Stimulated activated CD8-positive, alpha-beta memory T cell treated with anti-CD3 and anti-CD28 coated beads, Interleukin-2, amount 100 ng/mL, for 1 hour (primary cell): ENCODE measurements around the gene CUL7.
A peak's percentile ranks its signal among the peaks of the same experiment; 100 is the strongest.
"Not testable (repeated sequence)": the region's sequence is repeated elsewhere in the genome, so short reads cannot be mapped to it uniquely, and the experiment has no call there.

Experiments used
- DNase-seq, 2 donors: peaks; one replicate each; pipeline ENCODE4 v3.0.0-alpha.2; 2020; ENCODE audit warnings: low read depth in 2 of 2

The CUL7 gene

GRCh38 chr6:43053545-43054205, at the start of gene CUL7:
Gene CUL7, minus strand, starts transcription at chr6:43053851. Its CDS starts 1,063 bp downstream, at chr6:43052788.
- DNase-seq = peak; percentile 75 to 79

GRCh38 chr6:43101497-43101896, 47.8 kb upstream of the CUL7 start:
- no peak for DNase-seq

- DNase-seq = no peak
These were observed 43.9 kb upstream of the CUL7 start for GRCh38 chr6:43097502-43097901.

DNA sequence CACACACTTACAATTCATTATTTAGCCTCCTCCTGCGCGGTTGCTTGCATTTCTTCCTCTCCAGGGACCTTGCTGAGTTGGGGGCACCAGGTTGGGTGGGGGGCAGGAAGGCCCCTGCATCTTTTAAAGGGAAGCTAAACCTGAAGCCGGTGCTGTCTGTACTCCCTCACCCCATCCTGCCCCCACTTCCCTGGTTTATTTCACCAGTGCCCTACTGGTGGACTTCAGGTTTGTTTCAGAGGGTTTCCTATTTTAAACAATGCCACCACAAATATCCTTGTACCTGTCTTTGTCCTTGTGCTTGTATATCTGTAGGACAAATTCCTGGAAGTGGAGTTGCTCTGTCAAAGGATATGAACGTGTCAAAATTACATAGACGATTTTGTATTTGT, 43.4 kb upstream of the CUL7 start:
- DNase-seq = no peak

GRCh38 chr6:43096451-43097097, 42.9 kb upstream of the CUL7 start:
- DNase-seq = no peak

DNA sequence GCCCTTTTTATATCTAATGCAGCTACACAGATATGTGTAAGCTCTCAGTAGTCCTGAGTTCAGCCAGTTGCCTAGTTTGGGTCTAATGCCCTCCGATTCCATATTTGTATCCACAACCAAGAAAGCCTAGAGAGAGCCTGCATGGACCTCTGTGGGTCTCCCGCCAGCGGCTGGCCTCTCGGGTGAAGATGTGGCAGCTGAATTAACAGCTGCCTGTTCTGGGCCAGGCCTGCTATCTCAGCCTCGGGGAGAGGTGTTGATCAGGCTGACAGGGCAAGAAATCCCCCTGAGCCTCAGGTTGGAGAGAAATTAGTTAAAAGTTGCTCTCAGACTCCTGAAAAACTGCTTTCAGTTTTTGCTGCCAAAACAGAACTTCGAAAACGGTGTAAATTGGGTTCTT, 42.3 kb upstream of the CUL7 start:
- no peak for DNase-seq

DNA sequence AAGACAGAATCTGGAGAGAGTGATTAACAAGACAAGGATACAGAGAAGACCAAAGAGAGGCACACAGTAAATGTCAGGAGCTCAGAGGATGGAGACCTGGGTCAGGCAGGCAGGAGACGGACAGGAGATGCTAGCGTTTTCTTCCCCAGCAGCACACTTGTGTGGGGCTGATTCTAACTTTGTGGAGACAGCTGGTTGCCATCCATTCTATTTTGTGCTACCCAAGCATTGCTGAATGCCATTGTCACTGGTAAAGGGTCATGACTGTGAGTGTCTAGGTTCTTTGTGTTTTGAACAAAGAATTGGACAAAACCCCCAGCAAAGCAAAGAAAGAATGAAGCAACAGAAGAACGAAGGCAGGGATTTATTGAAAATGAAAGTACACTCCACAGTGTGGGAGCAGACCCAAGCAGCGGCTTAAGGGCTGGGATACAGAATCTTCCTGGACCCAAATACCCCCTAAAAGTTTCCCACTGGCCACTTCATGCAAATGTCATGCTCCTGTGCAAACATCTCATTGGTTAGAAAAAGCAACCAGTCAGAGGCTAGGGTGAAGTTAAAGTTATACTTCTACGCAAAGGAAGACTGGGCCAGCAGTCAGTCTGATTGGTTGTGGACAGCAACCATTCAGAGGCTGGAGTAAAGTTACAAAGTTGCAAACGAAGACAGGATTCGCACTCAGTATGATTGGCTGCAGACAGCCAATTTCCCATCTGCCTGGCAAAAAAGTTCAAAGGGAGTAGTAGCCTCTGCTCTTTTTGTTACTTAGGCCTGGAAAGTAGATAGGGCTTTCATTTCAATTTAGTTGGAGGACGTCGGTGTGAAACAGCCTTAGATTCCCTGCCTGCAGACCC, 40.0 kb upstream of the CUL7 start:
- DNase-seq = no peak

DNA sequence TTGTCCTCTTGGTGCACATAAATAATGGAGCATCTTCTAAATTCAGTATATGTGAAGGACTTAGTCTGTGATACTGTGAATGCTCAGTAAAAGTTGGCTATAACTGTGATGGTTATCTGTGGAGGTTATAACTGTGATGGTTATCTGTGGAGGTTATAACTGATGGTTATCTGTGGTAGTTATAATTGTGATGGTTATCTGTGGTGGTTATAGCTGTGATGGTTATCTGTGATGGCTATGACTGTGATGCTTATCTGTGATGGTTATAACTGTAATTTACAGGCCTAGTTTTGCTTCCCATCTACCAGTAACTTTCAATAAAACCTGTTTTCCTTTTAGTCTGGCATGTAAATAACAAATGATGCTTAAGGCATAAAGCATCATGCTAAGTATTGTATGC, 39.0 kb upstream of the CUL7 start:
- DNase-seq = no peak

DNA sequence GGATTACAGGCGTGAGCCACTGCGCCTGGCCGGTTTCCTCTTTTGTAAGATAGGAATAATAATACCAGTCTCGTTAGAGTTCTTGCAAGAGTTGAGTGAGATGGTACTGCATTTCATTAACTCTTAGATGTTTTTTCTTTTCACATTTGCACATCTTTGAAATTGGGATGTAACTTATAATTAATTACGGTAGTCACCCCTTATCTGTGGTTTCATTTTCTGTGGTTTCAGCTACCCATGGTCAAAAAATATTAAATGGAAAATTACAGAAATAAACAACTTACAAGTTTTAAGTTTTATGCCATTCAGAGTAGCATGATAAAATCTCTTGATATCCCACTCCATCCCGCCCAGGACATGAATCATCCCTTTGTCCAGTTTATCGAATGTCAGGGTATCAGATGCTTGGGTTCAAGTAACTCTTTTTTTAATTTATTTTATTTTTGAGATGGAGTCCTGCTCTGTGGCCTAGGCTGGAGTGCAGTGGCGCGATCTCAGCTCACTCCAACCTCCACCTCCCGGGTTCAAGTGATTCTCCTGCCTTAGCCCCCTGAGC, 37.9 kb upstream of the CUL7 start:
- DNase-seq = no peak

DNA sequence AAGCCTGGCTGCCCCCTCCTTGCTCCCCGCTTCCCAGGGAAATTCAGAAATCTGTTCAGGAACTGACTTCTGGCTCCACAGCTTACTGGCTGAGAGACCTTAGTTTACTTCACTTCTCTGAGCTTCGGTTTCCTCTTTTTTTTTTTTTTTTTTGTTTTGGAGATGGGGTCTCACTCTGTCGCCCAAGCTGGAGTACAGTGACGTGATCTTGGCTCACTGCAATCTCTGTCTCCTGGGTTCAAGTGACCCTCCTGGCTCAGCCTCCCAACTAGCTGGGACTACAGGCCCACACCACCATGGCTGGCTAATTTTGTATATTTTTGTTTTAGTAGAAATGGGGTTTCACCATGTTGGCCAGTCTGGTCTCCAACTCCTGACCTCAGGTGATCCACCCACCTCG, 37.4 kb upstream of the CUL7 start:
- DNase-seq = no peak

- no peak for DNase-seq
These were observed 36.9 kb upstream of the CUL7 start for GRCh38 chr6:43090559-43090956.

DNA sequence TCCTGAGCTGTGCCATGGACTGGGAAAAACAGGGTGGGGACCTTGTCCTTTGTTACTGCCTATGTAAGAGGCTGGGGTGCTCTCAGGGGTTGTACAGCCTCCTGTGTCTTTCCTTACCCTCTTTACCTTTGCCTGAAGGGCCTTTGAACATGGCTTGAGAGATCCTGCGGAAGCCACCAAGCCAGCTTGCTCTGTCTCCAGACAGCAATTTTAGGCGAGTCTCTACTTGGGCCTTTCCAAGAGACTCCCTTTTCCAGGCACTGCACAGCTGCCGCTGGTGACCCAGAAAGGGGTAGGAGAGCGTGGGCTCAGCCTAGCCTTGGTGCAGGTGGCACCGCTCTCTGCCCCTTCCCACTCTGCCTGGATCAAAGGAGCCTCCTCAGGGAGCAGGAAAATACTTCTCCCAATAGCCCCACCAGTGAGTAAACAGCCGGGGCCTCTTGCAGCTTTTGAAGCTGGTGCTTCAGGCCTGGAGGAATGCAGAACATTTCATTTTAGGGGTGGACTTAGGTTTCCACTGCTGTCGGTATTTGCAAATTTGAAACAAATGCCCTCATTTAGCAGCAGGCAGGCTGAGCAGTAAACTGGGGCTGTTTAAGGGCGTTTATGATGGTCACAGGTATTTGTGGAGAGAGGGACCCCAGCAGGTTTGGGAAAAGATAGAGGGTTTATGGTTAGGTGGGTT, 36.4 kb upstream of the CUL7 start:
- DNase-seq = no peak

- no peak for DNase-seq
These were observed 35.8 kb upstream of the CUL7 start for GRCh38 chr6:43089467-43089866.

GRCh38 chr6:43088654-43089056, 35.0 kb upstream of the CUL7 start:
- no peak for DNase-seq

GRCh38 chr6:43086022-43086658, 32.5 kb upstream of the CUL7 start:
- no peak for DNase-seq

DNA sequence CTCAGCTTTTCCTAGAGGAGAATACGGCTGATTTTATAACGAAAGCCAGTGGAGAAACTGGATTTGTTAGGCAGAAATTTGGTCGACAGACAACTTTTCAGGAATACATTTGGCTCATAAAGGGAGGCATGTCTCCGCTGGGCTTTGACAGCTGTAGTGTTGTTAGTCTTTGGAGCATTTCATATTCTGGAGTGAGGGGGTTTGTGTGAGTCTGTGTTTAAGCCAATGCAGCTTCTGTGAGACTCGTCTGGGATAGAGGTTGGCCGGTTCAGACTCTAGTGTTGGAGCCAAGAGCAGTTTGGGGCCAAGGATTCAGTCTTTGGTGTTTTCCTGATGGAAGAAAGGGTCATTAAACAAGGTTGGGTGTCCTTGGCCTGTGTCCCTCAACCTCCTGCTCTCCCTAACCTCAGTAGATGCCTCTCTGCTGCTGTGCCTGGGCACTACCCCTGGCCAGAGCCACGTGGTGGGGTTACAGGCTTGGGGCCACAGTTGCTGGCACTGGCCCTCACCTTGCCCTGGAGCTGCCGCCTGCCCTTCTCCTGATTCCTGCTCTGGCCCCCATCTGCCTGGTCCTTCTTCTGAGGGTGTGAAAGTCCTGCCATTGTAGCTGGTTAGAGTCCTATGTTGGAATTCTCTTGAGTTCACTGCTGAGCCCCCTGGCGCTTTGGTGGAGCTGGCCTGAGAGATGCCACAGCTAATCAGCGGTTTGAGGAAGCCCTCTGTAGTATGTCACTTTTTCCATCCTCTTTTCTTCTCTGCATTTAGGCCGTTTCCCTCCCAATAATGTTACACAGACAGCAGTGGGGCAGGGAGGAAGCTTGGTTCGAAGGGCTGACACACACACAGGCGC, 29.4 kb upstream of the CUL7 start:
- DNase-seq = no peak

DNA sequence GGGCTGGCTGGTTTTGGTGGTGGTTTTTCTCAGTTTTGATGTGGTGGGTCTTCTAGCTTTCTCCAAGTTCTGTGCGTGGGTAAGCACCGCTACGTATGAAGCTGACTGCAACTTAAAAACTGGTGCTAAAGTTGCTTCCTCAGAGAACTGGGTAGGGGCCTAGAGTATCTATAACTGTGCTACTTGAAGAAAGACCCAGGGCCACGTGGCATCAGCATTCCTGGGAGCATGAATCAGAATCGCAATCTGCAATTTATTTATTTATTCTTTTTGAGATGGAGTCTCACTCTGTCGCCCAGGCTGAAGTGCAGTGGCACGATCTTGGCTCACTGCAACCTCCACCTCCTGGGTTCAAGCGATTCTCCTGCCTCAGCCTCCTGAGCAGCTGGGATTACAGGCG, 28.3 kb upstream of the CUL7 start:
- not testable (repeated sequence) for DNase-seq

DNA sequence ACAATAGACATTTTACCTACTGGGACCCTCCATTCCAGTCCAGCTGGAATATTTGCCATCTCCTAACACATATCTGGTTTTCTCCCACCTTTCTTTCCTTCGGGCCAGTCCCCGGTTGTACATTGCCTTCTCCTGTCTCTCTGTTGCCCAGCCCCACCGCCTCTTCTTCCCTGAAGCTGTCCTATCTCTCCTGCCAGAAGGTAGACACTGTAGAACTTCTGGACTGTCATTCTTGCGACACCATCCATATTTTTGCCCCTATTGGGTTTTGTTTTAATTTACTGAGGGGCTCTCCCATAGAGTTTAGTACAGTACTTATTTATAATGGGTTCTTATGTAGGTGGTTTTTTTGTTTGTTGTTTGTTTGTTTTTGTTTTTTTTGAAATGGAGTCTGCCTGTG, 27.4 kb upstream of the CUL7 start:
- DNase-seq = no peak

- no peak for DNase-seq
These were observed 25.0 kb upstream of the CUL7 start for GRCh38 chr6:43078691-43079090.

DNA sequence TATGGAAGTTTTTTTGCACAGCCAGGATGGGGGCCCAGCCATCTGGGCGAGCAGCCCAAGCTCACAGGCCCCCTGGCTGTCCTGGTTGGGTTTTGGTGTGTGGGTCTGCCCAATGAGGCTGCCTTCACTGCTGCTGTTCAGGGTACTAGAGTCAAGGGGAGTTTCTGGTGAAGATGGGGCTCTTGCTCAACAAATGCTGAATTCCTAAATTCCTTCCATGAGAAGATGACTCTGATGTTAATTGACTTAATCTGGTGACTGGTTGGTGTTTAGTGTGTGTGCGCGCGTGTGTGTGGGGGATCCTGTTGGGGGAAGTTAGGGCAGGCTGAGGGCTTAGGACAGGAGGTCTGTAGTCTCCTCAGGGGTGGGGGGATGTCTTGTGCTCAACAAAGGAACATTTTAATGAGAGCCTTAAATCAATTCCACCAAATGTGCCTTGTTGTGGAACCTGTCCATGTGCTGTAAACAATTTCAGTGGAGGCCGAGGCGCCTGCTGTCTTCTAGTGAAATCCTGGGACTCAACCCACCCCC, 24.4 kb upstream of the CUL7 start:
- no peak for DNase-seq
